GM12875 (cell line): ENCODE results near the gene CD81.
A peak's percentile ranks its signal among the peaks of the same experiment; 100 is the strongest.

Experiments used
- H3K4me3 ChIP-seq: one replicate; pipeline ENCODE4 v1.5.1; 2011; ENCODE audit warnings: low read depth, low read length, control low read depth
- CTCF ChIP-seq: IDR thresholded peaks from 2 replicates; pipeline ENCODE4 v1.5.1; 2011; ENCODE audit warnings: low read depth, mild to moderate bottlenecking, control low read depth, inconsistent platforms, low read length, moderate library complexity, borderline replicate concordance; ENCODE audit not compliant: insufficient read depth

The CD81 gene

DNA sequence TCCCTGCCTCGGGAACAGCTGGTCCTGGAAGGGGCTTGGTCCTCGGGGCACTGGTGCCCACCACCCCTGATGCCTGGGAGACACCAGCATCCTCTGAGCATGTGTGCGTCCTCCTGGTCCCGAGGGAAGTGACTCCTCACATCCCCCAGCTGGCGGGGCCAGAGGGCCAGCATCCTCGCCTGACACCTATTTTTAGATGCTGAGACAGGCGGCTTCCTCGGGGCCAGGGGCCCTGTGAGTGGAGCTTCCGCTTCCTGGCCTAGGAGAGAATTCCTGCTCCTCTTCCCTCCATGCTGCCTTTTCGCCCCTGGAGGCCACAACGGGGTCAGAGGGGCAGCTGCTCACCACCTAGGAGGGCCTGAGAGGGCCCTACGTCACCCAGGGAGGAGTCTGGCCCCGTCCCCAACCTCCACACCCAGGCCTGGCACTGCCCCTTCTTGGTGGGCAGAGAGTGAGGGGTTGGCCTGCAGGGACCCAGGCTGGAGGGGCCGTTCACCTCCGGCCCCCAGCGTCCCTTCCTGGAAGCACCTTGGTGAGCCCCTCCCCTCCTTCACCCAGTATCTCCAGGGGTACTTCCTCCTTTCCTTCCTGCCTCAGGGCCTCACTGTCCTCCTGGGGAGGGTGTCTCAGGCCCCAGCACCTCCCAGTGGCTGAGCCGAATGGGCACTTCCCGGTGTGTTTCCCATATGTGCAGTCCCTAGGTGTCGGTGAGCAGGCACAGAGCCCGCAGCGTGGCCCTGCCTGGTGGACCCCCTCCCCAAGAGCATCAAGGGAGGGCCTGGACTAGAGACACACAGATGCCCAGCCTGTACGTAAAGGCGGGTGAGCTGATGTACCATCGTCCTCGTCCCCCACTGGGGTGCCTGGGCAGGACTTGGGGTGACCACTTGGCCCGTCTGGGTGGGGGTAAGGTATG is 6.1 kb downstream of the CD81 start:
- H3K4me3 ChIP-seq, result peak overlapping the region; percentile 26
- no peak for TF ChIP-seq CTCF

- no peak for TF ChIP-seq CTCF
- H3K4me3 ChIP-seq, result peak overlapping the region; percentile 49
These were observed 7.0 kb downstream of the CD81 start for GRCh38 chr11:2383852-2384804.

DNA sequence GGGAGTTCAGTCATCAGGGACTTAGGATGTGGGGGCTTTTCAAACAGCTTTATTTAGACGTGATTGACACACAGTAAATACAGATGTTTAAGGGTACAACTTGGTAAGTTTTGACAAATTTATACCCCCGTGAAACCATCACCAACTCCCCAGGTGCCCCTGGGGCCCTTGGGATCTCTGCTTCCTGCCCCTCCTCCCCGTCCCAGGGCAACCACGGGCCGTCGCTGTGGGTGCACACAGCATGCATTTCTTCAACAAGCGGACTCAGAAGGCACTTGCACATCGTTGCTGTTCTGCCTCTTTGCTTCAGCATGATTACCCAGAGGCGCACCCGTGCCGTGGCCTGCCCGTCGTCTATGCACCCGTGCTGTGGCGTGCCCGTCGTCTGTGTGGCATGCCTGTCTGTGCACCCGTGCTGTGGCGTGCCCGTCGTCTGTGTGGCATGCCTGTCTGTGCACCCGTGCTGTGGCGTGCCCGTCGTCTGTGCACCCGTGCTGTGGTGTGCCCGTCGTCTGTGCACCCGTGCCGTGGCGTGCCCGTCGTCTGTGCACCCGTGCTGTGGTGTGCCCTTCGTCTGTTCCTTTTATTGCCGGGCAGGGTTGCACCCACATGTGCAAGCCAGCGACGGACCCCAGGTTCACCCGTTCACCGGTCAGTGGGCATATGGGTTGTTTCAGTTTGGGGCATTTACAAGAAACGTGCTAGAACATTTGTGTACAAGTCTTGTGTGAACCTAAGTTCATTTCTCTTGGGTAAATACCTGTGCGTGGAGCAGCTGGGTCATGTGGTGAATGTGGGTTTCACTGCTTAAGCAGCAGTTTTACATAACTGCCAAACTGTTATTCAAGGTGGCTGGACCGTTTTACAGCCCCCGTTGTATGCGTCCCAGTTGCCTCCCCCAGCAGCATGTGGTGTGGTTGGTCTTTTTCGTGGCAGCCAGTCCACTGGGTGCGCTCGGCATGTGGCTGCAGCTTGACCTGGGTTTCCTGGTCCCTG is 8.3 kb downstream of the CD81 start:
- TF ChIP-seq CTCF, result no peak
- peak overlapping the region; percentile 49 for H3K4me3 ChIP-seq

GRCh38 chr11:2386591-2386990 is 9.5 kb downstream of the CD81 start:
- TF ChIP-seq CTCF, result no peak
- H3K4me3 ChIP-seq, result peak overlapping the region; percentile 39

GRCh38 chr11:2387266-2387987 is 10.3 kb downstream of the CD81 start:
- peak overlapping the region; percentile 39 for H3K4me3 ChIP-seq
- TF ChIP-seq CTCF, result no peak
